Peyer's patch (tissue), 4 donors: ENCODE measurements around the gene GOT1.

Experiments used
- POLR2A ChIP-seq, 2 donors: fragments of 450-650 bp; IDR thresholded peaks; one replicate each; pipeline ENCODE4 v1.5.1; 2017; ENCODE audit warnings: antibody characterized with exemption in 2 of 2, mild to moderate bottlenecking in 2 of 2, moderate library complexity in 2 of 2
- TF ChIP-seq, protein P1 (sequence below), 6 experiments: fragments of 450-650 bp in 4 of 6; fragments of 200-600 bp in 2 of 6; sonication (generic) in 1 of 6; IDR thresholded peaks; one replicate each; pipeline ENCODE4 v1.5.1; 2017 to 2019; ENCODE audit warnings: antibody characterized with exemption in 6 of 6, mild to moderate bottlenecking in 3 of 6, moderate library complexity in 1 of 6

DNA sequence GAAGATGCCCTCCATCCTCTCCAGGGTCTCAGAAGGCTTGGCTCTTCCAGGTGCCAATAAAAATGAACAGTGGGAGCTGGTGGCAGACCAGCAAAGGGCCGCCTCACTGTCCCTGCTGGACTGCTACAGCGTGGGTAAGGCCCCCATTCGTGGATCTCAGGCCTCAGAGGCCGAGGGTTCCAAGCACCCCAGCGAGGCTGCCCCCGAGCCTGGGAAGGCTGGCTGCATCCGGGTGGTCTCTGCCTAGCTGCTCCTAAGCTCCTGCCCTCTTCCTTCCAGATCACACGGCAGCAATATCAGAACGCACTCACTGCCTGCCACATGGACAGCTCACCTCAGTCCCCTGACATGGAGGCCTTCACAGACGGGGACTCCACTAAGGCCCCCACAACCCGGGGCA is 42.9 kb downstream of the GOT1 start:
- TF ChIP-seq, protein P1, sequence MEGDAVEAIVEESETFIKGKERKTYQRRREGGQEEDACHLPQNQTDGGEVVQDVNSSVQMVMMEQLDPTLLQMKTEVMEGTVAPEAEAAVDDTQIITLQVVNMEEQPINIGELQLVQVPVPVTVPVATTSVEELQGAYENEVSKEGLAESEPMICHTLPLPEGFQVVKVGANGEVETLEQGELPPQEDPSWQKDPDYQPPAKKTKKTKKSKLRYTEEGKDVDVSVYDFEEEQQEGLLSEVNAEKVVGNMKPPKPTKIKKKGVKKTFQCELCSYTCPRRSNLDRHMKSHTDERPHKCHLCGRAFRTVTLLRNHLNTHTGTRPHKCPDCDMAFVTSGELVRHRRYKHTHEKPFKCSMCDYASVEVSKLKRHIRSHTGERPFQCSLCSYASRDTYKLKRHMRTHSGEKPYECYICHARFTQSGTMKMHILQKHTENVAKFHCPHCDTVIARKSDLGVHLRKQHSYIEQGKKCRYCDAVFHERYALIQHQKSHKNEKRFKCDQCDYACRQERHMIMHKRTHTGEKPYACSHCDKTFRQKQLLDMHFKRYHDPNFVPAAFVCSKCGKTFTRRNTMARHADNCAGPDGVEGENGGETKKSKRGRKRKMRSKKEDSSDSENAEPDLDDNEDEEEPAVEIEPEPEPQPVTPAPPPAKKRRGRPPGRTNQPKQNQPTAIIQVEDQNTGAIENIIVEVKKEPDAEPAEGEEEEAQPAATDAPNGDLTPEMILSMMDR (IDR thresholded peaks at IDR 0.05) = no peak
- TF ChIP-seq POLR2A (IDR thresholded peaks at IDR 0.05) = no peak
